Keratinocyte (primary cell): ENCODE measurements around the gene PCK1.

ENCODE experiments used
- EZH2 ChIP-seq: IDR thresholded peaks from one replicate; pipeline ENCODE4 v1.6.1; 2012; ENCODE audit warnings: inconsistent platforms, mild to moderate bottlenecking, low read length, moderate library complexity
- TF ChIP-seq, protein P1 (sequence below), 3 experiments: IDR thresholded peaks in 1 of 3; conservative IDR thresholded peaks in 1 of 3; optimal IDR thresholded peaks in 1 of 3; 2 replicates in 2 of 3; 3 replicates in 1 of 3; pipeline versions ENCODE3 to v1.5.1; 2011; ENCODE audit warnings: low read length in 3 of 3, mild to moderate bottlenecking in 3 of 3, moderate library complexity in 2 of 3, control low read depth in 1 of 3, inconsistent platforms in 1 of 3; ENCODE audit not compliant: insufficient read depth in 2 of 3; ENCODE audit errors: extremely low read depth in 1 of 3

DNA sequence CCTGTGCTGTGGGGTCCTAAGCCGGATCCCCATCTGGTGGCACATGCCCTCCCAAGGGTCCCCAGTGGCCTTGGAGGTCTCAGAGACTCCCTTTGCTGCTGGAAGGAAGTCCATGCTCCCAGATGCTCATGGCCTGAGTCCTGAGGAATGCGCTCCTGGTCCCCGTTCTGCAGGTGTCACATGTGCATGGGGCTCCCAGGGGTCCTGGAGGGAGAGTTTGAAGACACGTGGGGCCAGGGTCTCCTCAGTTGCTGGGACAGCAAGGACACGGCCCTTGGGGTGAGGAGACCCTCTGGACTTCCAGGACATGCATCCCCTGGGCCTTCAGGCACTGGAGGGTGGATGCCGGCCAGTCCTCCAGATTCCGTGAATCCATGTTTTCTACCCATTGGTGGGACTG is 47.6 kb downstream of the PCK1 start:
- TF ChIP-seq, protein P1, sequence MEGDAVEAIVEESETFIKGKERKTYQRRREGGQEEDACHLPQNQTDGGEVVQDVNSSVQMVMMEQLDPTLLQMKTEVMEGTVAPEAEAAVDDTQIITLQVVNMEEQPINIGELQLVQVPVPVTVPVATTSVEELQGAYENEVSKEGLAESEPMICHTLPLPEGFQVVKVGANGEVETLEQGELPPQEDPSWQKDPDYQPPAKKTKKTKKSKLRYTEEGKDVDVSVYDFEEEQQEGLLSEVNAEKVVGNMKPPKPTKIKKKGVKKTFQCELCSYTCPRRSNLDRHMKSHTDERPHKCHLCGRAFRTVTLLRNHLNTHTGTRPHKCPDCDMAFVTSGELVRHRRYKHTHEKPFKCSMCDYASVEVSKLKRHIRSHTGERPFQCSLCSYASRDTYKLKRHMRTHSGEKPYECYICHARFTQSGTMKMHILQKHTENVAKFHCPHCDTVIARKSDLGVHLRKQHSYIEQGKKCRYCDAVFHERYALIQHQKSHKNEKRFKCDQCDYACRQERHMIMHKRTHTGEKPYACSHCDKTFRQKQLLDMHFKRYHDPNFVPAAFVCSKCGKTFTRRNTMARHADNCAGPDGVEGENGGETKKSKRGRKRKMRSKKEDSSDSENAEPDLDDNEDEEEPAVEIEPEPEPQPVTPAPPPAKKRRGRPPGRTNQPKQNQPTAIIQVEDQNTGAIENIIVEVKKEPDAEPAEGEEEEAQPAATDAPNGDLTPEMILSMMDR (optimal IDR thresholded peaks at IDR 0.05 in 1 of 3, IDR thresholded peaks at IDR 0.05 in 1 of 3, conservative IDR thresholded peaks at IDR 0.05 in 1 of 3; ENCODE audit: extremely low read depth in 1 of 3, insufficient read depth in 2 of 3, low read length in 3 of 3), result no peak
- TF ChIP-seq EZH2, result no peak
